Caco-2 (cell line): ENCODE results near the gene MCTP1. TPM values are rescaled to one million over a fixed set of nuclear protein-coding genes. Genes with fewer than 3 reads are reported as not detected.
A peak's percentile ranks its signal among the peaks of the same experiment; 100 is the strongest.

Experiments used
- BruUV-seq: library from RNA; stranded (reverse); fragments of 400-500 nt; replicated peaks from 2 replicates; lab custom pipeline; 2021; lab: Mats Ljungman, UMichigan
- CTCF ChIA-PET: fragments of 300-600 bp; sonication (Branson Sonifier 250); formaldehyde crosslinking; loops from one replicate; lab custom pipeline; 2022; ENCODE audit warnings: antibody characterized with exemption; lab: Charles Lee
- POLR2A ChIA-PET: fragments of 300-600 bp; sonication (Branson Sonifier 250); formaldehyde crosslinking; loops from one replicate; lab custom pipeline; 2022; ENCODE audit warnings: antibody characterized with exemption; lab: Charles Lee
- DNase-seq, 2 experiments: peaks; one replicate each; pipeline versions ENCODE4 v3.0.0 to v3.0.0-alpha.2; 2020 to 2022
- H3K27me3 ChIP-seq: replicated peaks from 2 replicates; pipeline ENCODE4 v1.6.0; 2011; ENCODE audit warnings: low read length; ENCODE audit not compliant: control insufficient read depth, insufficient read depth
- H3K36me3 ChIP-seq: 2 replicates; pipeline ENCODE4 v1.5.1; 2011; ENCODE audit warnings: low read length; ENCODE audit not compliant: control insufficient read depth, insufficient read depth
- H3K4me1 ChIP-seq: fragments of 250-450 bp; sonication (Bioruptor Pico); 2 replicates; pipeline ENCODE4 v1.5.1; 2020; ENCODE audit warnings: mild to moderate bottlenecking
- H3K4me3 ChIP-seq: 2 replicates; pipeline ENCODE4 v1.5.1; 2011; ENCODE audit warnings: low read depth, mild to moderate bottlenecking, control low read depth, low read length
- H3K9me3 ChIP-seq: fragments of 250-450 bp; sonication (Bioruptor Pico); 2 replicates; pipeline ENCODE4 v1.5.1; 2020; ENCODE audit warnings: mild to moderate bottlenecking, moderate library complexity
- H3K27ac Mint-ChIP-seq: one replicate; pipeline ENCODE4 v1.8.0; 2022; ENCODE audit warnings: mixed read lengths; ENCODE audit not compliant: unreplicated experiment
- H3K27me3 Mint-ChIP-seq: one replicate; pipeline ENCODE4 v1.8.0; 2022; ENCODE audit warnings: mixed read lengths; ENCODE audit not compliant: insufficient read depth, unreplicated experiment
- H3K36me3 Mint-ChIP-seq: one replicate; pipeline ENCODE4 v1.8.0; 2022; ENCODE audit warnings: mild to moderate bottlenecking, mixed read lengths; ENCODE audit not compliant: insufficient read depth, unreplicated experiment
- H3K4me1 Mint-ChIP-seq: one replicate; pipeline ENCODE4 v1.8.0; 2022; ENCODE audit warnings: low read depth, mixed read lengths; ENCODE audit not compliant: unreplicated experiment
- H3K4me3 Mint-ChIP-seq: one replicate; pipeline ENCODE4 v1.8.0; 2022; ENCODE audit warnings: mild to moderate bottlenecking, moderate library complexity, mixed read lengths; ENCODE audit not compliant: unreplicated experiment
- H3K9me3 Mint-ChIP-seq: one replicate; pipeline ENCODE4 v1.8.0; 2022; ENCODE audit warnings: mixed read lengths; ENCODE audit not compliant: unreplicated experiment
- intact Hi-C: fragments of 100-400 bp; cut with micrococcal nuclease; formaldehyde crosslinking; loops from one replicate; pipeline ENCODE4 v1.10.0; 2022; ENCODE audit not compliant: unreplicated experiment
- total RNA-seq: library from RNA; stranded (reverse); gene quantifications from 2 replicates; pipeline ENCODE4 v1.2.3, GENCODE V29; 2022
- TF ChIP-seq, protein P1 (sequence below), 2 experiments: fragments of 200-600 bp in 1 of 2; IDR thresholded peaks; 1 replicate in 1 of 2; 2 replicates in 1 of 2; pipeline versions ENCODE4 v1.5.1 to v1.8.0; 2011 to 2022; ENCODE audit warnings: antibody characterized with exemption in 1 of 2, control low read depth in 1 of 2, inconsistent platforms in 1 of 2, low read depth in 1 of 2, low read length in 1 of 2, mild to moderate bottlenecking in 1 of 2, moderate library complexity in 1 of 2; ENCODE audit not compliant: insufficient read depth in 1 of 2, severe bottlenecking in 1 of 2, unreplicated experiment in 1 of 2

Gene MCTP1
- total RNA-seq, 1 experiment from 2014 or later: 3.2 TPM

DNA sequence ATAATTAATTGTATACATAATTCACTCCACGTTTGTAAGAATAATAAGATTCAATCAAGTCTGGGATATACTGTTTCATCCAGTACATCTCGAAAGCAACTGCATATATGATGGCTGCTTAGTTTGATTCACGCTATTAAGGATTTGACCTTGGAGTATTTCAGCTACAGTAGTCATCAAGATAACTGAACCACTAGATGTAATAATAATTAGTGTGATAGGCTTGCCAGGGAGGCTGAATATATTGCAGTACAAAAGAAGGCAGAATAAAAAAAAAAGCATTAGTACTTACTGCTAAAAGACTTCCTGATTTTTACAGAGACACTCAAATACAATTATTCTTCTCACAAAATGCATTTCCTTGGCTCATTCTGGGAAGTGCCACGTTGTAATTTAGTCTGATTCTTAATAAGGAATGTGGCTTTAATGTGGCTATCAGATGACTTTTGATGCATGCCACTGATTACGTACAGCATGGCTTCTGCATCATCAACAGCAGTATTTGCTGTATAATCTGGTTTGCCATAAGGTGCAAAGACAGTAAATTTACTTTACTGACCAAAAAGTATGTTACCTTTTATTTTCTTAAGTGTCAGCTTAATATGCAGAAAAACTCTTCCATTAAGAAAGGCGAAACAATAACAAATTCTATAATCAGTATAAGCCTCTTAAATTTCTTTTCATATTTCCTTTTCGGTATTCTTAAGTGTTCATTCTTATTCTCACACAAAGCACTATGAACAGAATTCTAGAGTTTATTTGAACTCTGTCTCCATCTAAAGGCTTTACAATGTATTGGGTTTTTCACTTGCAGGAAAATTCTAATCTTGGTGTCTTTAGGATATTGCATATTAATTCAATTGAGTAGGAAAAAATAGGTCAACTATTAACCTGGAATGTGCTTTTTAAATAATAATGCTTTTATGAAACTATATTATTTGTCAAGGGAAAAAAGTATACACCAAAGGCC is 500.1 kb downstream of the MCTP1 start:
- ChIA-PET CTCF (no interaction called here), POLR2A (no interaction called here)
- H3K4me3 Mint-ChIP-seq: no peak overlapping the region
- Histone ChIP-seq H3K27me3 (no peaks in the 10 kb centered on the region), H3K36me3 (no peaks in the 10 kb centered on the region), H3K9me3 (no peaks in the 10 kb centered on the region), H3K4me1 (no peaks in the 10 kb centered on the region), H3K4me3 (no peak overlapping the region)
- no peak for DNase-seq
- H3K9me3 Mint-ChIP-seq: no peaks in the 10 kb centered on the region
- TF ChIP-seq, protein P1, sequence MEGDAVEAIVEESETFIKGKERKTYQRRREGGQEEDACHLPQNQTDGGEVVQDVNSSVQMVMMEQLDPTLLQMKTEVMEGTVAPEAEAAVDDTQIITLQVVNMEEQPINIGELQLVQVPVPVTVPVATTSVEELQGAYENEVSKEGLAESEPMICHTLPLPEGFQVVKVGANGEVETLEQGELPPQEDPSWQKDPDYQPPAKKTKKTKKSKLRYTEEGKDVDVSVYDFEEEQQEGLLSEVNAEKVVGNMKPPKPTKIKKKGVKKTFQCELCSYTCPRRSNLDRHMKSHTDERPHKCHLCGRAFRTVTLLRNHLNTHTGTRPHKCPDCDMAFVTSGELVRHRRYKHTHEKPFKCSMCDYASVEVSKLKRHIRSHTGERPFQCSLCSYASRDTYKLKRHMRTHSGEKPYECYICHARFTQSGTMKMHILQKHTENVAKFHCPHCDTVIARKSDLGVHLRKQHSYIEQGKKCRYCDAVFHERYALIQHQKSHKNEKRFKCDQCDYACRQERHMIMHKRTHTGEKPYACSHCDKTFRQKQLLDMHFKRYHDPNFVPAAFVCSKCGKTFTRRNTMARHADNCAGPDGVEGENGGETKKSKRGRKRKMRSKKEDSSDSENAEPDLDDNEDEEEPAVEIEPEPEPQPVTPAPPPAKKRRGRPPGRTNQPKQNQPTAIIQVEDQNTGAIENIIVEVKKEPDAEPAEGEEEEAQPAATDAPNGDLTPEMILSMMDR (IDR thresholded peaks at IDR 0.05; ENCODE audit: insufficient read depth in 1 of 2, low read depth in 1 of 2, low read length in 1 of 2, severe bottlenecking in 1 of 2, unreplicated experiment in 1 of 2): peak in 1 of 2 experiments; percentile 21
- no TSS peak for BruUV-seq
- H3K27me3 Mint-ChIP-seq: peaks cover 11% of the 10 kb centered on the region
- no peaks in the 10 kb centered on the region for H3K36me3 Mint-ChIP-seq
- H3K4me1 Mint-ChIP-seq: no peaks in the 10 kb centered on the region
- intact Hi-C loops: loop anchor here (2.0 kb wide), 1 partner anchor 172 kb away; no protein-coding TSS in a partner anchor
- no peak overlapping the region for H3K27ac Mint-ChIP-seq

DNA sequence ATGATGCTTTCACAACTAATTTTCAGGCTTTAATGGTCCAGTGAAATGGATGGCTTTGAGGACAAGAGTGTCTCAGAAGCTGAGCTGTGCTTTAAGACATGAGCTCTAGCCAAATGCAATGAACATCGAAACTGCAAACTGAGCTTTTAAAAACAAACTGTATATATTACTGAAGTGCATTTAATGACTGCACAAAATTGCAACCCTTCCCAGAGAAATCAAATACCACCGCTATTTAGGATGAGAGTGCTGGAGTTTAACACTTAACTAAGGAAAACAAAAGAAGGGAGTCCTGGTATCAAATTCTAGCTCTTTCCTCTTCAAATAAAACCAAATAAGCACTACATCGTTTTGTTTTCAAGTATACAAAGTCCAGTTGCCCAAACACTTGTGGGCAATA is 502.5 kb downstream of the MCTP1 start:
- H3K4me1 Mint-ChIP-seq: peaks cover 6% of the 10 kb centered on the region
- no peaks in the 10 kb centered on the region for H3K9me3 Mint-ChIP-seq
- ChIA-PET CTCF (no interaction called here), POLR2A (no interaction called here)
- BruUV-seq: no TSS peak
- DNase-seq: no peak
- peaks cover 23% of the 10 kb centered on the region for H3K27me3 Mint-ChIP-seq
- TF ChIP-seq, protein P1 (IDR thresholded peaks at IDR 0.05; ENCODE audit: insufficient read depth in 1 of 2, low read depth in 1 of 2, low read length in 1 of 2, severe bottlenecking in 1 of 2, unreplicated experiment in 1 of 2): no peak
- Histone ChIP-seq H3K4me1 (no peaks in the 10 kb centered on the region), H3K36me3 (no peaks in the 10 kb centered on the region), H3K27me3 (no peaks in the 10 kb centered on the region), H3K4me3 (no peak overlapping the region), H3K9me3 (no peaks in the 10 kb centered on the region)
- H3K36me3 Mint-ChIP-seq: no peaks in the 10 kb centered on the region
- no peak overlapping the region for H3K4me3 Mint-ChIP-seq
- intact Hi-C loops: no loop called here
- no peak overlapping the region for H3K27ac Mint-ChIP-seq

DNA sequence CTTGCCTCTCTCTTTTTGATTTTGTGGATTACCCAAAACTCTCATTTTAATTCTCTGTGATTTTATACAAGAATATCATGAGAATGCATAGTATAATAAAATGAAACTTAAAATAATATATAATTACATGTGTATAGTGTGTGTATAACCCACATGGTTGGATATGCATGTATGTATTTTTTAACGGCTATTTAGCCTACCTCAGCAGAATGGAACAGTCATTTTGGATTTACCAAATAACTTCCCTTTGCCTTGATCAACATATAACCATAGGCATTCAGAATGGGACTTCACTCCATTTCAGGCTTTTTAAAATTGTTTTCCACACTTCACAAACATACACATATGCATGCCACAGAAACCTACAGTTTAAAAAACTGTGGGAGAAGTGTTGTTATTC is 505.2 kb downstream of the MCTP1 start:
- H3K27me3 ChIP-seq: no peaks in the 10 kb centered on the region
- H3K4me1 Mint-ChIP-seq: peaks cover 6% of the 10 kb centered on the region
- H3K27me3 Mint-ChIP-seq: peaks cover 28% of the 10 kb centered on the region
- H3K4me3 Mint-ChIP-seq: no peak overlapping the region
- no peaks in the 10 kb centered on the region for H3K4me1 ChIP-seq
- H3K36me3 ChIP-seq: no peaks in the 10 kb centered on the region
- TF ChIP-seq, protein P1 (IDR thresholded peaks at IDR 0.05; ENCODE audit: insufficient read depth in 1 of 2, low read depth in 1 of 2, low read length in 1 of 2, severe bottlenecking in 1 of 2, unreplicated experiment in 1 of 2): no peak
- H3K27ac Mint-ChIP-seq: no peak overlapping the region
- H3K9me3 Mint-ChIP-seq: no peaks in the 10 kb centered on the region
- POLR2A ChIA-PET: no interaction called here
- CTCF ChIA-PET: no interaction called here
- DNase-seq: no peak
- H3K9me3 ChIP-seq: no peaks in the 10 kb centered on the region
- BruUV-seq: no TSS peak
- intact Hi-C loops: no loop called here
- no peak overlapping the region for H3K4me3 ChIP-seq
- no peaks in the 10 kb centered on the region for H3K36me3 Mint-ChIP-seq
